Right forelimb (tissue), 1 donor: ENCODE data around the gene CTTNBP2NL.

Experiments used
- DNase-seq: peaks from one replicate; pipeline ENCODE4 v3.0.0-alpha.2; 2018

Gene CTTNBP2NL, protein sequence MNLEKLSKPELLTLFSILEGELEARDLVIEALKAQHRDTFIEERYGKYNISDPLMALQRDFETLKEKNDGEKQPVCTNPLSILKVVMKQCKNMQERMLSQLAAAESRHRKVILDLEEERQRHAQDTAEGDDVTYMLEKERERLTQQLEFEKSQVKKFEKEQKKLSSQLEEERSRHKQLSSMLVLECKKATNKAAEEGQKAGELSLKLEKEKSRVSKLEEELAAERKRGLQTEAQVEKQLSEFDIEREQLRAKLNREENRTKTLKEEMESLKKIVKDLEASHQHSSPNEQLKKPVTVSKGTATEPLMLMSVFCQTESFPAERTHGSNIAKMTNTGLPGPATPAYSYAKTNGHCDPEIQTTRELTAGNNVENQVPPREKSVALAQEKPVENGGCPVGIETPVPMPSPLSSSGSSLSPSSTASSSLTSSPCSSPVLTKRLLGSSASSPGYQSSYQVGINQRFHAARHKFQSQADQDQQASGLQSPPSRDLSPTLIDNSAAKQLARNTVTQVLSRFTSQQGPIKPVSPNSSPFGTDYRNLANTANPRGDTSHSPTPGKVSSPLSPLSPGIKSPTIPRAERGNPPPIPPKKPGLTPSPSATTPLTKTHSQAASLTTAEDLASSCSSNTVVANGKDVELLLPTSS

DNA sequence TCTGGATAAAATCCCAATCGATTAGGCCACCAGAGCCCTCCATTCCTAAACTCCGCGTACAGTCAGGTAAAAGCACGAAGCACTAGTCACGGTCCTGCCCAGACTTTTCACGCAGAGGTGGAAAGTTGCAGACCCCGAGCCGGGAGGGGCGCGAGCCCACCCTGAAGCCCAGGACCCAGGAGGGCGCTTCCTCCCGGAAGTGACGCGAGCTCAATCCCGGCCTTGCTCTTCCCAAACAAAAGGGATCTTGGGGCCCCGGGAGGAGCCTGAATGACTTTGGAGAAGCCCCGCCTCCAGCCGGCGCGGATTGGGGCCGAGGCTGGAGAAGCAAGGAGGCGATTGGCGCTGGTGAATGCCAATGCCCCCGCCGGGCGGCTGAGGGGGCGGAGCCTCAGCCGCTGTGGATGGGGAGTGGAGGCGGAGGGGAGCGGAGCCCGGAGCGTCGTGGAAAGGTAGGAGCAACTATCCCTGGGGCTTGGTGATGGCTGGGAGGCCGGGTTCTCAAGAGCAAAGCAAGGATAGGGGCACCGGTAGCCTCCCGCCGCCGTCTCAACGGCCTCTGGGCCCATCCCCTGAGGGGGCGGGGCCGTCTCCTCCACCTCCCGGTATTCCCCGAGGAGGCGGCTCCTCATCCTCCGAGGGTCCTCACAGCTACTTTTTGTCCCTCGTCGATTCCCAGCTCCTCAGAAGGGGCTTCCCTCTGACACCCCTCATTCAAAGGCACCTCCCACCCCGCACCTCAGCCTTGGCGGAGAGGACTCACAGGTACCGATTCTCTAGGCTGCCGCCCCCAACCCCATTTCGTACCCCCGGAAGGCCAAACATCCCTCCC is at the start of gene CTTNBP2NL:
TSS of gene CTTNBP2NL (plus strand) at position 394 of the 832 bp plus-strand sequence. CDS start 19,952 bp downstream, outside the sequence.
- peak; percentile 97 for DNase-seq

DNA sequence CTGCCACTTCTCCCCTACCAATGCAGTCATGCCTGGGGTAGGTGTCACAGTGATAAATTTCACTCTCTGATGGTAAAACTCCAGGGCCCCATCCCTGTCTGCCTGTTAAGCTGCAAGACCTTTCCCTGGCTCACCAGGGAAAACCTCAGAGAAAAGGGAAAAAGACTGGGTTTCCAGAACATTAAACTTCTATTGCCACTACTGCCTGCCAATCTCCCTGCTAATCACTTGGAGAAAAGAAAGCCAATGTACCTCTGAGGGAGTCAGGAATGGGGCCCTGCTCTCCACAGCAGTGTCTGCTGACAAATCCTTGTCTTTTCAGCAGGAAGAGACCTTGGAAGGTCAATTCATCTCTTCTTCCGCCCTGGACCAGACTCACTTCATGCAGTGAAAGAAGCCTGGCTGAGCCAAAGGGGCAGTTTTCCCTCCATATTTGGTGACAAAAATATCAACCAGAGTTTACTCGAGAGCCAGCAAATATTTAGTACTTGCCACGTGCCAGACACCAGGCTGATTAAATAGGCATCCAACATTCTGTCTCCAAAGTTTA is 49.1 kb upstream of the CTTNBP2NL start:
- DNase-seq, result no peak

DNA sequence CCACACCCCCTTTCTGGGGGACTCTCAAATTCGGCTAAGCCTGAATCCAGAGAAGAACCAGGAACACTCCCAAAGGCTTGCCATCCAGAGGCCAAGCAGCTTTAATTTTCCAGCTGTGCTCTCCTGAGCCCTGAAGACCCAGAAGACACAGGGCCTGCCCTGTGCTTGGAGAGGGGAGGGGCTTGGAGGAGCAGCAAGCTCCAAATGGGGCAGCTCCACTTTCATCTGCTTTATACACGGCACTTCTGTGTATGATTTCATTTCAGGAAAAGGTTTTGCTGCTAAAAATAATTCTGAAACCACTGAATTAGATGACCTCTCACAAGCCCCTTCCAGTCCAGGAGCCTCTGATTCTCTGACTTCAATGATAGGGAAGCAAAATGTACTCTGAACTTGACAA is 39.2 kb upstream of the CTTNBP2NL start:
- no peak for DNase-seq

DNA sequence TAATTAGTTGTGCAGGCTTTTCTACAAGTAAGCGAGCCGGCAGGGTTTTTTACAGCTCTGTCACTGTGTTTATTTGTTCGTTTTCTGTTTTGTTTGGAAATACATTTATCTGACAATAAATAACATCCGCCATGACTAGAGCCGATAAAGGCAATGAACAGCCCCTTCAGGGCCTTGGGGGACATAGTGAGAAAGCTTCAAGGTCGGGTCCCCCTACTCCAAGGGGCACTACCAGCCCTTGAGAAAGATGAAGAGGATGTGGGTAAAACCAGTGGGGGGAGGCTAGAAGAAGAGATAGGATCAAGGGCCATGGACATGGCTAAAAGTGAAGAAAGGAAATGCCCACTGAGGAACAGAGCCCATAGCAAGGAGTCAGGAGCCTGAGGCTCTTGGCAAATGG is 38.5 kb upstream of the CTTNBP2NL start:
- DNase-seq, result no peak

DNA sequence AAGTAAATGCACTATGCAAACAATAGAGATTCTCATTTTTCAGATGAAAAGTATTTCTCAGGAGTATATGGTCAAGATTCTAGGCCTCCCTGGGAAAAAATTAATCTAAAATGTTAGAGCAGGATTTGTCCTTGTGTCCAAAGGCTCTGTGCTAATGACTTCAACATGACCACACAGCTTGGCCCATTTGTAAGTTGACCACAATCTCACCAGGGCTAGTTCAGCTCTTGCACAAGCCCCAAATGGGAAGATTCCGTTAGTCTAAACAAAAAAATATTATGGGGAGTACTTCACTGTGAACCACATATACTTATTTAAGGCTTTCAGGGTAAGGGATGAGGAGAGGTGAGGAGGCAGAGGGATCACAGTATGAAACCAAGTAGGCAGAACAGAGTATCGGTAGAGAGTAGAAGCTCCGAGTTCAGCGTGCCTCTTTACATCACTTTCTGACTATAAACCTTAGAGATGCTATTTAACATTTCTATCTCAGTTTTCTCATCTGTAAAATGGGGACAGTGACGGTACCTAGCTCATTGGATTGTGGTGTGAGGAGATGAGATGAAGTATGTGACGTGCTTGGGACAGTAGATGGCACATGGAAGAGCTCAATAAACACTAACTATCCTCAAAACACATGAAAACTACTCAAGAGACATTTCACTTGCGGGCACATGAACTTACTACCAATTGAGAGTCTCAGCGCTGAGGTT is 37.8 kb upstream of the CTTNBP2NL start:
- no peak for DNase-seq

DNA sequence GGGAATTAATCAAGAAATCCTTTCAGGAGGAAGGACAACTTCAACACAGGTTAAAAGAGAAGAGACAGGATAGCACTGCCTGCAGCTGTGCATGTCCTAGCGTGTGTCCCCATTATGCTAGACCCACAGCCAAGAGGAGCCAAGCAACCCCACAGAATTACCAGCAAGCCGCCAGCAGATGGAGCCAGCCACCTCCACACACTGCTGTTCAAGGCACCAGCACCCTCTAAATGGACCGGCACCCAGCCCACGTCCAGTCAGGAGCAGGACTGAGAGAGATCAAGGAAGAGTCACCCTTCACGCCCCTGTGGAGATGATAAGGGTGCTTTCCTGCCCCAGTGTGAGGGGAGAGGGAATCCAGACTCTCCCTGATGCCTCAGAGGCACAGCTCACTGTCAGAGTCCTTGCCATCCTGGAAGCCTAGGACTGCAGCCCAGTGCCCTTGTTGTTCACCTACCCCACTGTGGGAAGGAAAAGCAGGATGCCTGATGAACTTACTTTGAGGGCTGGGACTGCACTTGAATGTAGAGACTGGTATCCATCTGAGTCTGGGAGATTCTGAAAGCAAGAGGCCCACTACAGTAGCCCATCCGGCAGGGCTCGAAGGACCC is 37.1 kb upstream of the CTTNBP2NL start:
- peak; percentile 55 for DNase-seq

DNA sequence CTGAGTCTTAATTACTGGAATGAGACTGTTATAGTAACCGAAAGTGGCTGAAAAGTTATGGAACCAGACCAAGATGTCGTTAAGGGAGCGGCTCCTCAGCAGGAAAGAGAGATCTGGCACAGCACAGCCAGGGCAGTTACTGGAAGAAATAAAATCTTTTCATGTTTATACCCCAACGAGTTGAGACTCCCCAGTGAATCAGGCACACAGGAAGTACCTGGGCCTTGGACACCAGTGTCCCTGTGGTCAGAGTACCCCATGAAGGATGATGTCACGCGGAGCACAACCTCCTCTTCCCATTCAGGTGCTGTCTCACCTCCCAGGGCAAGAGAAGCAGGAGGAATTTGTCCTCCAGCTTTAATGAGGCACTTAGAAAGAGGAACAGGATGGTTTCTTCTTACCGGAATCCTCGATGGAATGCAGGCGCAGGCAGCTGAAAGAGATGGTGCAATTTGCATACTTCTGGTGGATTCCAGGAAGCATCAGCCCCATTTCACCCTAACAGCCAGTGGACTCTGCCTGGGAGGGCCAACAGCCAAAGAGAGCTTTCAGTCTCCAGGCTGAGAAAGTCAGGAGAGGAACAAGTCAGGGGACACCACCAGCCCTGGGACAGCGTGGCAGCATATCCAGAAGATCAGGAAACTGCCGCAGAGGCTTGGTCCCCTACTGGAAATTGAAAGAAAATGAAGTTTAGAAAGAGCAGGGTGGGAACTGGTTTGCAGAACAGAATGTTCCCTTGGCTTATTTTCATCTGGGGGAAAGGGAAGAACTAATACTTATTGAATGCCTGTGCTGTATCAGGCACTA is 35.9 kb upstream of the CTTNBP2NL start:
- DNase-seq, result peak; percentile 56

DNA sequence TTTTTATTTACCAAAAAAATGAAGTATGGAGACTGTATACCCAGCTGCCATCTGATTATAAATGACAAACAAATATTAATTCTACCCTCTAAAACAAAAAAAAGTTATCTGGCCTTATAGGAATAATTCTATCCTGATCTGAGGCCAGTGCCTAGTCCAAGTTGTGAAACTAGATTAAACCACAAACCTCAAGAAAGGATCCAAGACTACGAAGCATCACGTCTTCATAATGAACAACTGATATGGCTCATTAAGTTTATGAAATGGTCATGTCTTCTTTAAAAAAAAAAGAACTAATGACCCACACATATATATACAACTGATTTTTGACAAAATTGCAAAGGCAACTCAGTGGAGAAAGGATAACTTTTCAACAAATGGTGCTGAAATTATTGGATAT is 32.4 kb upstream of the CTTNBP2NL start:
- no peak for DNase-seq

DNA sequence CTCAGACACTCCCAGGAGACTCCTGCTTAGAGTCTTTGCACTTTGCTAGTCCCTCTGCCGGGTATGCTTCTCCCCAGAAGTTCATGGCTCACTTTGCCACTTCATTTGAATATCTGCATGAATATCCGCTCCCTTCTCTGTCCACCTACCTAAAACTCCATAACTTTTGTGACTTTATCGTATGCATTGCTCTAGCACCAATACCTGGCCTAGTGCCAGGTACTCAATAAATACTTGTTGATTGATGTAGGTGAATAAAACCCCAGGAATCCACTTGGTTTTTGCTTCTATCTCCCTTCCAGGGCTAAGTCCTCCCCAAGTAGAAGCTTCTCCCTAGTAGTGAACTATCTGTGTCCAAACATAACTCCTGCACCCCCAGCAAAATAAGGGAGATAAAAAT is 27.8 kb upstream of the CTTNBP2NL start:
- no peak for DNase-seq

DNA sequence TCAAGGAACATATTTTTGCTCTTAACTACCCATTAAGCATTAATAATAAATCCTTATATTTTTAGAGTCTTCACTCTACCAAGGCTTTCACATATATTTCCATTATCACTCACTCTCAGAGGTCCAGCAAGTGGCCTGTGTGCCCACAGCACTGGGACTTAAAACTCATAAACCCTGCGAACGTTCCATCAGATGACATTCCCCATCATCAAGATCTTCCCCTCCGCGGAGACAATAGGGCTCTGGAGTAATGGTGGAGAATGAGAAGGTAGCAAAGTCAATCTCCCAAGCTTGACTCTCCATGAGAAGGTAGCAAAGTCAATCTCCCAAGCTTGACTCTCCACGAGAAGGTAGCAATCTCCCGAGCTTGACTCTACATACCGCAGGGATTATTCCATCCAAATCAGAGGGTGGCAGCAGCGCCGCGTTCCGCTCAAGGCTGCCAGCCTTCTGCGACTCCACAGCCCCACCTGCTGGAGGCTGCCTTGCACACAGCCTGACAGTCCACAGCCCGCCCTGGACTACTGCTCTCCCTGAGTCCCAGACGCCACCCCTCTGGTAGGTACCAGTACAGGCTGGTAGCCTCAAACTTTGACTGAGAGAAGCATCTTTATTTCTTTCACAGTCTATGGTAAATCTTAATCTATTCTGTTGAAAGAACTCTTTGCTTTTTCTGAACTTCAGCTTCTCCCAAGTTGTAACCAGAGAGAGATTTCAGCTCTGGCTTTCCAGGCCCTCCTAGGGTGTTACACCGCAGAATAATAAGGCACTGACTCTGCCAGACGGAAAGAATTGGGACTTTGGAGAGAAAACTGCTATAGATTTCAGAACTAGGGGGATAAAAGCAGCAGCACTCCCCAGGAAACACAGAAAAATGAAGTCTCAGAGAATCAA is 26.4 kb upstream of the CTTNBP2NL start:
- DNase-seq, result peak; percentile 86

DNA sequence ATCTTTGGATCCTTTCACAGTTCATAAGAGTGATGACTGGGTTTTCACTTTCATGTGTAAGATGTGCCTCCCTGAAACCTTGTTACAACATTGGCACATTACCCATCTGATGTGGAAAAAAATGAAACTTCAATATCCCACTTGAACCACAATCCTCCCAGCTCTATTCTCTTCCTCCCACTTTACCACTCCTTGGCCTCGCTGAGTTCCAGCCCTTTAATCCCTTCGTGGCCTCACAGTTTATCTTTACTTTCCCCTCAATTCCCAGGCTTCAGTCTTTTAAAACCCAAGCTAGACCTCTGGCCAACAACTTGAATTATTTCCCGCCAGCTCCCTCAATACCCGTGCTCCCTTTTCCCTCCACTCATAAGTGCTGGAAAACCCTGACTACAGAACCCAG is 25.0 kb upstream of the CTTNBP2NL start:
- DNase-seq, result no peak

DNA sequence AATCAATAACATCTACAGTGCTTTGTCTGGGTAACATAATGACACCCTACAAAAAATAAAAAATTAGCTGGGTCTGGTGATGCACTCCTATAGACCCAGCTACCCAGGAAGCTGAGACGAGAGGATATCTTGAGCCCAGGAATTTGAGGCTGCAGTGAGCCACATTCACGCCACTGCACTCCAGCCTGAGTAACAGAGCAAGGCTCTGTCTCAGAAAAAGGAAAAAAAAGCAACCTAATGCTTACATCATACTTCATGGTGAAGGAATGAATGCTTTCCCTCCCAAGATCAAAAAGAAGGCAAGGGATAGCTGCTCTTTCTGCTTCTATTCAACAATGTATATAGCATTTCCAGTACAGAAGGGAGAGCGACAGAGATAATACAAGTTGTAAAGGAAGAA is 24.2 kb upstream of the CTTNBP2NL start:
- no peak for DNase-seq

DNA sequence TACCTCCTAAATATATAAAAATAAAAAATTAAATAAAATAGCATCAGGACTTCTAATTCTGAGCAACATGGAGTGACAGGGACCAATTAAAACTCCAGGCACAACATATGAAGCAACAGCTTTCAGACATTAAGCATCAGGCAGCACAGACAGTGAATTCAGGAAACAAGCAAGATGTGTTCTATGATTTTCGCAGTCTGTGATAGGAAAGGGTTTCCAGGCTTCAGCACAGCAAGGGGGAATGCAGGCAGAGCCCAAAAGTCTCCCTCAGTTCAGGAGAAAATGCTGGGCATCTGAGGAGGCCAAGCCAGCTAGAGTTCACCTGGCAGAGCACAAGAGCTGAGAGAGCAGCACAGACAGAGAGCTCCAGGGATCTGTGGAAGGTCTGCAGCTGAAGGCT is 22.2 kb upstream of the CTTNBP2NL start:
- no peak for DNase-seq

DNA sequence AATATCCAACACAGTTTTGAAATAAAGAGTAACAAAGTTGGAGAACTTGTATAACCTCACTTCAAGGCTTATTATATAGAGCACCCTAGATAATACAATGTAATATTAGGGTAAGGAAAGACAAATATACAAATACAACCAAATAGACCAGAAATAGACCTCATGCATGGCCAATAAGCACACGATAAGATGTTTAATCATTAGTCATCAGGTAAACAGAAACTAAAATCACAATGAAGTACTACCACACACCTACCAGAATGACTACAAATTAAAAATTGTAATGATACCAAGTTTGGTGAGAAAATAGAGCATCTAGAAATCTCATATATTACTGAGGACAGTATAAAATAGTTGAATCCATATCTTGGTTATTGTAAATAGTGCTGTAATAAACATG is 20.3 kb upstream of the CTTNBP2NL start:
- DNase-seq, result no peak

DNA sequence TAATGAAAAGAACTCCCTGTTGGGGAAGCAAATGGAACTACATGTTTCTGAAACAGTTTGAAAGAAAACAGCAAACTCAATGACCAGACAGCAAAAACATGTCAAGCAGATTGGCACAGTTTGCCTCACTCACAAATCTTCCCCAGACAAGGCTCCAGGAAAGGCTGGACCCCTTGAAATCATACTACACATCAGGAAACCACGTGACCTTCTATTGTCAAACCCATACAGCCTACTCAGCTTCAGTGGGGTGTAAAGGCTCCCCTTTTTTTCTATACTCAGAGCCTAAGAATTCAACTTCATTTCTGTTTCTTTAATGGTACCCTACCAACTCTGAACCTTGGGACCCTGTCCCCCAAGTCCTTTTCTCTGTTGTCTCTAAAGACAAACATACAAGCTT is 15.7 kb upstream of the CTTNBP2NL start:
- DNase-seq, result no peak

DNA sequence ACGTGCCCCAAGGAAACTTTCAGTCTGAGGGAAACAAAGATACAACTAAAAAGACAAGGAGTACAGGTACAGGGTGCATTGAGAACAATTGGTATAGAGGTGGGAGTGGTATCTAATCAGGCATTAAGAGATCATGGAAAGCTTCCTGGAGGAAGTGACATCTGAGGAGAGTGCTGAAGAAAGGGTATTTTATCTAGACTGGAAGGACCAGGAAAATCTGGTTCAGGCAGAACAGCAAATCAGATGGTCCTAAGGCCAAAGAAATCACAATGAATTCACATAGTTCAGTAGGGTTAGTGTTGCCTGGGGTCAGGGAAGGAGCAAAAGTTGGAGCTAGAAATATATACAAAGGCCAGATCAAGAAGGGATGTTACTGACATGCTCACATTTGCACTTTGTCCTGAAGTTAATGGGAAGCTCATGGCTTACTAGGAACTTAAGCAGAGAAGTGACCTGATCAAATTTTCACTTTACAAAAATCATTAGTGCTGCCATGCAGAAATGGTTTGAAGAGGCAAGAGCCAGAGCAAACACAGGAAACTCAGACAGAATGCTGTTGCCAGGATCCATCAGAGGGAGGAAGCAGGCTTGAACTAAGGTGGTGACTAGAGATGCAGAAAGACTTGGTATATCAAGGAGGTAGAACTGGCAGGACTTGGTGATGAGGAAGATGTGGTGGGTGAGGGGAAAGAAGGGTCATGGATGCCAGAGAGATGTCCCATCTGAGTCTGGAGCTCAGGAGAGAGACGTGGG is 14.5 kb upstream of the CTTNBP2NL start:
- no peak for DNase-seq

DNA sequence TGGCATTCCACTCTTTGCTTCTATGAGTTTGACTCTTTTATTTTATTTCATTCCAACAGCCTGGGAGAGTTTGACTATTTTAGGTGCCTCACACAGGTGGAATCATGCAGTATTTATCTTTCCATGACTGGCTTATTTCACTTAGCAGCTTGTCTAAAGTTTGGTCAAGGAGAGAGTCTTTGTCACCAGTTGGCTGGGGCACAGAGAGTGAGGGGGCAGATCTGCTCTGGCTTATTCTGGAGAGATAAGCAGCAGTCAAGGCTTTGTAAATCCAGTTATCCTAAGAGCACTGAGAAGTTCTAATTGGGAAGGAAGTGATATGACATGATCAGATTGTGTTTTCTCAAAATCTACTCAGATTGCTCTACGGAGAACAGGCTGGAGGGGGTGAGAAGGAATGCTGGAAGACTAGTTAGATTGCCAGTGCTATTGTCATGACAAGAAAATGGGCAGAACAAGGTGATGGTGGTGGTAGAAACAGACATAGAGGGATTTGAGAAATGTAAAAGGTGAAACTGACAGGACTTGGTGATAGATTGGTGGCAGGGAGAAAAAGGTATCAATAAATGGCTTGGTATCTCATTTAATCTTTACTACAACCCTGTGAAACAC is 12.1 kb upstream of the CTTNBP2NL start:
- DNase-seq, result no peak

DNA sequence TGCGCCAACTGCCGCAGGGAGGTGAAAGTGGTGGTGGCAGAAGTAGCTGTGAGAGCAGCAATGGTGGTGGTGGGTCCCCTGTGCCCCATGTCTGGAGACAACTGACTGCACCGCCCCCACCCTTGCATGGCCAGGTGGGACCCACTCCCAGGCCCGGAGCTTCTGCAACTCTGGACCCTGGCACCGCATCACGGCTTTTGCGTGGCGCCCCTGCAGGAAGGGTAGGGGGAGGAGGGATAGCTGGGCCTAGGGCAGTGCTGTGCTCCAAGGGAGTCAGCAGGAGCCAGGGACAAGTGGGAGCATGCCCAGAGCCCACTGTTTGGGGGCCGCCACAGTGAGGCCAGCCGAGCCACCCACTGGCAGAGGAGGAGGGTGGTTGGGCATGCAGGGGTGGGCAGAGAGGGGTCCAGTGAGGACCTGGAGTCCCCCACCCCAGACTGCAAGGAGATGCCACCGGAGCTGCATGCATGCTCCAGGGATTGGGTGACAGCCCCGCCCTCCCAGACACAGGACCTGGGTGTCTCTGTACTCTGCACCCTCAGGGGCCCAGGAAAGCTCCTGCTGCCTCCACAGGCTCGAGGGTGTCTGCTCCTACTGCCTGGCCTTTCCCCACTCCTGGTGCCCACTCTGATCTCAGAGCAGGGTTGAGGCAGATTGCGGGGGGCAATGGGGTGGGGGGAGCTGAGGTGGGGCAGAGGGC is 9.8 kb upstream of the CTTNBP2NL start:
- no peak for DNase-seq
